Adrenal gland (tissue), 5 donors: Measurements from ENCODE around the gene RASA2.

Experiments used
- POLR2A ChIP-seq, 2 donors: fragments of 450-650 bp; IDR thresholded peaks; one replicate each; pipeline ENCODE4 v1.6.1; 2017; ENCODE audit warnings: antibody characterized with exemption in 2 of 2, mild to moderate bottlenecking in 2 of 2, moderate library complexity in 1 of 2
- TF ChIP-seq, protein P1 (sequence below), 6 experiments: fragments of 450-650 bp in 4 of 6; fragments of 200-600 bp in 2 of 6; sonication (generic) in 1 of 6; IDR thresholded peaks; 1 replicate in 5 of 6; 2 replicates in 1 of 6; pipeline versions ENCODE4 v1.5.1 to v1.8.0; 2016 to 2021; ENCODE audit warnings: antibody characterized with exemption in 6 of 6, mild to moderate bottlenecking in 2 of 6, moderate library complexity in 1 of 6
- donor health status: DM: no; HTN: no; CAD: no.

DNA sequence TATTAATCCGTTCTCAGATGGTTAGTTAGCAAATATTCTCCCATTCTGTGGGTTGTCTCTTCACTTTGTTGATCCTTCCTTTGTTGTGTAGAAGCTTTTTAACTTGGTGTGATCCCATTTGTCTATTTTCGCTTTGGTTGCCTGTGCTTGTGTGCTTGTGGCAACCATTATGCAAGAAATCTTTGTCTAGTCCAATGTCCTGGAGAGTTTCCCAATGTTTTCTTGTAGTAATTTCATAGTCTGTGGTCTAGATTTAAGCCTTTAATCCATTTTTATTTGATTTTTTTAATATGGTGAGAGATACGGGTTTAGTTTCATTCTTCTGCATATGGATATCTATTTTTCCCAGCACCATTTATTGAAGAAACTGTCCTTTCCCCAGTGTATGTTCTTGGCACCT is 59.8 kb downstream of the RASA2 start:
- TF ChIP-seq, protein P1, sequence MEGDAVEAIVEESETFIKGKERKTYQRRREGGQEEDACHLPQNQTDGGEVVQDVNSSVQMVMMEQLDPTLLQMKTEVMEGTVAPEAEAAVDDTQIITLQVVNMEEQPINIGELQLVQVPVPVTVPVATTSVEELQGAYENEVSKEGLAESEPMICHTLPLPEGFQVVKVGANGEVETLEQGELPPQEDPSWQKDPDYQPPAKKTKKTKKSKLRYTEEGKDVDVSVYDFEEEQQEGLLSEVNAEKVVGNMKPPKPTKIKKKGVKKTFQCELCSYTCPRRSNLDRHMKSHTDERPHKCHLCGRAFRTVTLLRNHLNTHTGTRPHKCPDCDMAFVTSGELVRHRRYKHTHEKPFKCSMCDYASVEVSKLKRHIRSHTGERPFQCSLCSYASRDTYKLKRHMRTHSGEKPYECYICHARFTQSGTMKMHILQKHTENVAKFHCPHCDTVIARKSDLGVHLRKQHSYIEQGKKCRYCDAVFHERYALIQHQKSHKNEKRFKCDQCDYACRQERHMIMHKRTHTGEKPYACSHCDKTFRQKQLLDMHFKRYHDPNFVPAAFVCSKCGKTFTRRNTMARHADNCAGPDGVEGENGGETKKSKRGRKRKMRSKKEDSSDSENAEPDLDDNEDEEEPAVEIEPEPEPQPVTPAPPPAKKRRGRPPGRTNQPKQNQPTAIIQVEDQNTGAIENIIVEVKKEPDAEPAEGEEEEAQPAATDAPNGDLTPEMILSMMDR (IDR thresholded peaks at IDR 0.05), result no peak
- no peak for TF ChIP-seq POLR2A (IDR thresholded peaks at IDR 0.05)
